Adipose tissue (tissue), 3 donors: ENCODE results near the gene TRIM26. TPM values are rescaled to one million over a fixed set of nuclear protein-coding genes. Genes with fewer than 3 reads are reported as not detected.
"Not testable (repeated sequence)": the region's sequence is repeated elsewhere in the genome, so short reads cannot be mapped to it uniquely, and the experiment has no call there.

Experiments
- H3K27ac ChIP-seq: one replicate; pipeline ENCODE4 v1.5.1; 2013; ENCODE audit warnings: low read depth, low read length
- WGBS, 3 donors: extraction: QIAGEN DNeasy Blood & Tissue Kit; methylation state at CpG; one replicate each; pipeline ENCODE4 v1.1.7; 2013; 5-methylcytosine and 5-hydroxymethylcytosine counted together
- polyA plus RNA-seq, 3 donors: library from polyadenylated mRNA; stranded (reverse); fragments of 200-250 nt; gene quantifications; one replicate each; pipeline ENCODE4 v1.2.3, GENCODE V29; 2013
- donor health status: healthy with polysubstance abuse.
- donor health status: Bipolar disorder and iron deficiency.
- donor health status: healthy.

Gene TRIM26
- polyA plus RNA-seq, 3 donors, result 12.9 to 30.8 (median 22.6) TPM

DNA sequence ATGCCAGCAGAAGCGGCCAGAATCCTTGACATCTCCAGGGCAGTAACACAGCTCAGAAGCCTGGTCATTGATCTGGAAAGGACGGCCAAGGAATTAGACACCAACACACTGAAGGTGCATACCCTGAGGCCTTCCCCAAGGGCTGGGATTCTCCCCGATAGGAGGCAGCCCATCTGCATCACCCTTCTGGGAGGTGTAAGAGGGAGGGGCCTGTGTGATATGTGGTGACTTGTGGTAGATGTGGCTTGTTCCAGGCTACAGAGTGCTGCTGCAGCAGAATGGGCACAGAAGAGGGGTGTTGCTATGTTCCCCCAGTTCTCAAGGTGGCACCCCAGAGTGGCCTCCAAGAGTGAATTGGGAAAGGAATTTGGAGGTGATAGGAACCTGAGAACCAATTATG lies 66.1 kb downstream of the TRIM26 start:
- WGBS, 3 donors, result 69 to 83% (median 75%) methylated on average over 3 of the region's 3 CpGs
- H3K27ac ChIP-seq, result no peak overlapping the region

DNA sequence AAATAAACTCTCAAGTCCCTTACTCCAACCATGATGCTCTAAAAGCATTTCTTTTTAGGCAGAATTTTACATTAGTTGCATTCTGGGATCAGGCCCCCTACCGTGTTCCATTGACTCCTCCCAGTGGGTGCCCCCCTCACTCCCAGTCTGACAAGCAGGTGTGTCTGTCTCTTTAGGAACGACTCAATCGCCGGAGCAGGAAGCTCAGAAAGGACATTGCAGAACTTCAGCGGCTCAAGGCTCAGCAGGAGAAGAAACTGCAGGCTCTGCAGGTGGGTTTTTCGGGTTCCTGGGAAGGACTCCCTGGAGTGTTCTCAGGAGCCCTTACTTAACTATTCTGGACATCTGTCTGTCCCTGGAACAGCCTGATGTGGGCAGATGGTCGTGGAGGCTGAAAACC lies 67.4 kb downstream of the TRIM26 start:
- no peak overlapping the region for H3K27ac ChIP-seq
- WGBS, 3 donors, result 43 to 60% (median 56%) methylated on average over 7 of the region's 7 CpGs

DNA sequence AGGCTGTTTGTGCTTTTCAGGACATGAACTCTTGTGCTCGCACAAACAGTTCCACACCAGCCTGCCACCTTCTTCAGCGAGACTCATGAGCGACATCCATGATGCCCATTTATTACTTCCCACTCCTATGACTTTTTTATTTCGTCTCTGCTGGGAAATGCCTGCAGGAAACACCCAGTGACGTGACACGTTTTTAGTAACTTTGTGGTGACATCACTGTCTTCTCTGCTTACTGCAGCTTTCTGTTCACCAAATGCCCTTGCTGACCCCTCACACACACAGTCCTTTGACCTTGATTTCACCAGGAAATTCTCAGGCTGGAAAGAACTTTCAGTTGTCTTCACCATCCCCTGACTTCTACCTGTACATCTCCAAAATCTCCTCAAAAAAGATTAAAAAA lies 68.4 kb downstream of the TRIM26 start:
- WGBS, 3 donors, result 52 to 73% (median 65%) methylated on average over 6 of the region's 6 CpGs
- no peak overlapping the region for H3K27ac ChIP-seq

DNA sequence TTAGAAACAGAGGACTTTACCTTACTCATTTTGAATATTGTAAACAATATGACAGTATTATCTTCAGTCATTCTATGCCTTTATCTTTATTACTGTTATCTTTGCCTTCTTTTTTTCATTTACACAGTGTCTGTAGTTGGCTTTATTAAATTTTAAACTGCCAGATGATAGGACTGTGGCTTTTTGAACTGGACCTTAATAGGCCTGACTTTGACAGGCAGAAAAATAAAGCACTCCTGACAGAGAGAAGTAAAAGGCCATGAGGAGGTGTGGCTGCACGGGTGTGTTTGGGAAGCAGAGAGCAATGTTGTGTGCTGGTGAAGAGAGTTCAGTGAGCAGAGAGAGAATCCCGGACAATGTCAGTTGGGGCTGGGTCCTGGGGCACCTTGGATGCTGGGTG lies 69.4 kb downstream of the TRIM26 start:
- 65 to 71% (median 66%) methylated on average over 2 of the region's 2 CpGs for WGBS, 3 donors
- H3K27ac ChIP-seq, result no peak overlapping the region

DNA sequence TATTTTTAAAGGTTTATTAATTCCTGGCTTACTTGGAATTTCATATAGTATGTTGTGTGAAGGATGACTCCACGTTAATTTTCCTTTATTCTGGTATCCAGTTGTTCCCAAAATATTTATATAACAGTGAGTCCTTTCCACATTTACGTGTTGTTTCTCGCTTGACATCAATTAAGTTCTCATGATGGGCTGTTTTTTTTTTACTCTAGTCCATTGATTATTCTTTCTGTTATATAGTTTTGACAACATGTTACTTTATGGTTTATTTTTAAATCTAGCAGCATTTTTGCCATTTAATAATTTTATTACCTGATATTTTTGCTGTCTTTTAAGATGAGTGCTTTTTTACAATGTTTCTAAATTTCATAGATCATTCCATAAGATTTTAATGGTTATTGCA lies 70.5 kb downstream of the TRIM26 start:
- no peak overlapping the region for H3K27ac ChIP-seq
- 73 to 82% (median 80%) methylated on average over 3 of the region's 3 CpGs for WGBS, 3 donors

DNA sequence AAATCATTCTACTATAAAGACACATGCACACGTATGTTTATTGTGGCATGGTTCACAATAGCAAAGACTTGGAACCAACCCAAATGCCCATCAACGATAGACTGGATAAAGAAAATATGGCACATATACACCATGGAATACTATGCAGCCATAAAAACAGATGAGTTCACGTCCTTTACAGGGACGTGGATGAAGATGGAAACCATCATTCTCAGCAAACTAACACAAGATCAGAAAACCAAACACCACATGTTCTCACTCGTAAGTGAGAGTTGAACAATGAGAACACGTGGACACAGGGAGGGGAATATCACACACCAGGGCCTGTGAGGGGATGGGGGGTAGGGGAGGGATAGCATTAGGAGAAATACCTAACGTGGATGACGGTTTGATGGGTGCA lies 73.0 kb downstream of the TRIM26 start:
- 78 to 85% (median 83%) methylated on average over 8 of the region's 8 CpGs for WGBS, 3 donors
- H3K27ac ChIP-seq, result not testable (repeated sequence)

DNA sequence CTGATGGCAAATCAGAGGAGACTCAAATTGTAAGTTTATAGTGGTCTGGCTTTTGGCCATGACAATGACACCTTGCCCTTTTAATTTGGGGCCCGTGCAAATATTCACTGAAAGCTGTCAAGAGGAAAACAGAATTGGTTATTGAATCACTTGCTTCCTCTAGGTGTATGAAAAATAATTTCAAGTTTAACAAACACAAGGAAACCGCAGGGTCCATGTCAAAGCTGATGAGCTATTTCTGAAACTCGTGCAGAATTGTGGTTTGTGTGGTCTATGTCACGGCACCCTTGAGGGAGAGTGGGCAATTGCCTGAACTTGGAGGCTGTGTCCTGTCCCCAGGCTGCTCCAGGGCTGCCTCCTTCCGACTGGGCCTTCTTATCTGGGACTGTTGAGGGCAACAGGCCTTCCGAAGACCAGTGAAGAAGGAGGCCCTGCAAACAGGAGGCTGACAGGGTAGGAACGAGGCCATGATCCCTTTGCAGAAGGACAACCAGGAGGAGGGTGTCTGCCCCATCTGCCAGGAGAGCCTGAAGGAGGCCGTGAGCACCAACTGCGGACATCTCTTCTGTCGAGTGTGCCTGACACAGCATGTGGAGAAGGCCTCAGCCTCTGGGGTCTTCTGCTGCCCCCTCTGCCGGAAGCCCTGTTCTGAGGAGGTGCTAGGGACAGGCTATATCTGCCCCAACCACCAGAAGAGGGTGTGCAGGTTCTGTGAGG lies 76.5 kb downstream of the TRIM26 start:
- no peak overlapping the region for H3K27ac ChIP-seq
- 64 to 68% (median 65%) methylated on average over 11 of the region's 11 CpGs for WGBS, 3 donors

DNA sequence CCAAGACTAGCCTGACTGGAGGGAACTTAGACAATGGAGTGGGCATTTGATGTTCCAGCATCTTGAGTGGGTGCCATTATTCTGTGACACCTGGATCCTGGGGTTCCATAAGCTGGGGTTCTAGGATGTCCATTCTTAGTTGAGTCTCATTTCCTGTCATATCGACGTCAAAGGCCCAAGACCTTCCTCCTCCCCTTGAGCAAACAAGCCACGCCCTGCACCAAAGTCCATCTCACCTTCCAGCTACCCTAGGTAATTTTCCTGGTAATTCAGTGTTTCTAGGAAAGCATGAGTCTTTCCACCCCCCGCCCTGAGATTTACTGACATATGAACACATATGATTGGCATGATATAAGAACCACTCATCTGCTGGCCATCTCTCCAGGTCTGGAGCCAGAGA lies 77.4 kb downstream of the TRIM26 start, which contains the start of gene TRIM40:
TSS of gene TRIM40 (plus strand) at position 384 of the 400 bp plus-strand sequence. CDS start 897 bp downstream, outside the sequence.
- 60 to 73% (median 67%) methylated on average over 4 of the region's 4 CpGs for WGBS, 3 donors
- no peak within 1 kb of the TSS for H3K27ac ChIP-seq

DNA sequence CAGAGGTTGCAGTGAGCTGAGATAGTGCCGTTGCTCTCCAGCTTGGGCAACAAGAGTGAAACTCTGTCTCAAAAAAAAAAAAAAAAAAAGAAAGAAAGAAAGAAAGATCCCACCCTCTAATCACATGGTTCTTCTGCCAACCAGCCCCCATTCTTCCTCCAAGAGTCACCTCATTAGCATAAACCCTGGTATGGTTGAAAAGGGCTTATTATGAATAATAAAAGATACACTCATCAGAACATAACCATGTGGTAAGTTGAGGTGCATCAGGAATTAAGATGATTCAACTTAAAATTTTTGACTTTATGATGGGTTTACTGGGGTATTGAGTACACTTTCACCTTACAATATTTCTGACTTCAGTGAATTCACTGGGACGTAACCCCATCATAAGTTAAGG lies 78.1 kb downstream of the TRIM26 start:
- no peak overlapping the region for H3K27ac ChIP-seq
- 74 to 89% (median 80%) methylated on average over 2 of the region's 2 CpGs for WGBS, 3 donors

Other genes with a start within 250 kb of the TRIM26 start
- 10 to 100 TPM; 33.2 to 39.4 (median 33.5) TPM for gene POLR1H, start 152.1 kb downstream of the TRIM26 start, polyA plus RNA-seq
- 10 to 100 TPM; 34.0 to 58.8 (median 46.7) TPM for gene PPP1R11, start 146.2 kb downstream of the TRIM26 start, polyA plus RNA-seq
- 1 to 10 TPM in 1 of 3 donors, under 1 TPM in 1, not detected in 1; 0.12 to 1.0 TPM for gene RNF39, start 137.6 kb downstream of the TRIM26 start, polyA plus RNA-seq
- gene TRIM31, start 100.3 kb downstream of the TRIM26 start, polyA plus RNA-seq, result 1 to 10 TPM in 1 of 3 donors, under 1 TPM in 1, not detected in 1; 0.21 to 1.2 TPM
- not detected for gene TRIM40, start 77.3 kb downstream of the TRIM26 start, polyA plus RNA-seq
- not detected for gene TRIM10, start 52.2 kb downstream of the TRIM26 start, polyA plus RNA-seq
- not detected for gene TRIM15, start 49.9 kb downstream of the TRIM26 start, polyA plus RNA-seq
- 1 to 10 TPM; 7.2 to 9.6 (median 9.5) TPM for gene TRIM39, start 113.5 kb upstream of the TRIM26 start, polyA plus RNA-seq
- 10 to 100 TPM; 64.3 to 86.6 (median 72.7) TPM for gene RPP21, start 131.8 kb upstream of the TRIM26 start, polyA plus RNA-seq